GM10248 (cell line): ENCODE data around the gene FBXW7.

Source experiments
- CTCF ChIA-PET: fragments of 300-600 bp; sonication (Branson Sonifier 250); formaldehyde crosslinking; extraction: SDS; loops from one replicate; lab custom pipeline; 2021; ENCODE audit warnings: antibody characterized with exemption; lab: Yijun Ruan, JAX
- POLR2A ChIA-PET: fragments of 350-650 bp; sonication (Branson Sonifier 250); formaldehyde crosslinking; extraction: SDS; loops from one replicate; lab custom pipeline; 2020; ENCODE audit warnings: antibody characterized with exemption; lab: Yijun Ruan, JAX
- DNase-seq: peaks from one replicate; pipeline ENCODE4 v3.0.0; 2012; ENCODE audit errors: extremely low spot score
- TF ChIP-seq, protein P1 (sequence below): IDR thresholded peaks from 2 replicates; pipeline ENCODE4 v1.5.1; 2012; ENCODE audit warnings: mild to moderate bottlenecking, low read depth; ENCODE audit errors: extremely low read depth, missing control alignments, control extremely low read depth

FBXW7 gene

DNA sequence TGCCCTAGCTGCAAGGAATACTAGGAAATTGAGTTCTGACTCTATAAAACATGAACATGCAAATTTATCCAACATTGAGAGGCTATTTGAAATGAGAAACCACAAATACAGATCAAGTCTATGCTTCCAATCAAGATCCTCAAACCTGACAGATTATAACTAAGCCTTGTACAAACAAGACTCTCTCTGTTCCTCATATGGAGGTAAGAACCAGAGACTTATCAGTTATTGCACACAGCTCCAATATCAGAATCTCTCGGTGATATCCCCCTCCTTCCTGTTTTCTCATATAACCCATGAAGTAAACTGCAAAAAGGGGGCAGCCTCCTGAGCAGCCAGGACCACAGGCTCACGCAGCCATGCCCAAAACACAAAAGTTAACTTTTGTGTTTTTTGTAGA lies 36.5 kb downstream of the FBXW7 start:
- ChIA-PET CTCF (interaction anchor here (0.9 to 12.4 kb wide), 20 partner anchors 10 to 265 kb away, joined by 3 to 151 read pairs (median 4); no protein-coding TSS in a partner anchor), POLR2A (interaction anchor here (0.6 kb wide), 1 partner anchor 131 kb away, joined by 5 read pairs; no protein-coding TSS in a partner anchor)
- no peak for DNase-seq
- TF ChIP-seq, protein P1, sequence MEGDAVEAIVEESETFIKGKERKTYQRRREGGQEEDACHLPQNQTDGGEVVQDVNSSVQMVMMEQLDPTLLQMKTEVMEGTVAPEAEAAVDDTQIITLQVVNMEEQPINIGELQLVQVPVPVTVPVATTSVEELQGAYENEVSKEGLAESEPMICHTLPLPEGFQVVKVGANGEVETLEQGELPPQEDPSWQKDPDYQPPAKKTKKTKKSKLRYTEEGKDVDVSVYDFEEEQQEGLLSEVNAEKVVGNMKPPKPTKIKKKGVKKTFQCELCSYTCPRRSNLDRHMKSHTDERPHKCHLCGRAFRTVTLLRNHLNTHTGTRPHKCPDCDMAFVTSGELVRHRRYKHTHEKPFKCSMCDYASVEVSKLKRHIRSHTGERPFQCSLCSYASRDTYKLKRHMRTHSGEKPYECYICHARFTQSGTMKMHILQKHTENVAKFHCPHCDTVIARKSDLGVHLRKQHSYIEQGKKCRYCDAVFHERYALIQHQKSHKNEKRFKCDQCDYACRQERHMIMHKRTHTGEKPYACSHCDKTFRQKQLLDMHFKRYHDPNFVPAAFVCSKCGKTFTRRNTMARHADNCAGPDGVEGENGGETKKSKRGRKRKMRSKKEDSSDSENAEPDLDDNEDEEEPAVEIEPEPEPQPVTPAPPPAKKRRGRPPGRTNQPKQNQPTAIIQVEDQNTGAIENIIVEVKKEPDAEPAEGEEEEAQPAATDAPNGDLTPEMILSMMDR = no peak

DNA sequence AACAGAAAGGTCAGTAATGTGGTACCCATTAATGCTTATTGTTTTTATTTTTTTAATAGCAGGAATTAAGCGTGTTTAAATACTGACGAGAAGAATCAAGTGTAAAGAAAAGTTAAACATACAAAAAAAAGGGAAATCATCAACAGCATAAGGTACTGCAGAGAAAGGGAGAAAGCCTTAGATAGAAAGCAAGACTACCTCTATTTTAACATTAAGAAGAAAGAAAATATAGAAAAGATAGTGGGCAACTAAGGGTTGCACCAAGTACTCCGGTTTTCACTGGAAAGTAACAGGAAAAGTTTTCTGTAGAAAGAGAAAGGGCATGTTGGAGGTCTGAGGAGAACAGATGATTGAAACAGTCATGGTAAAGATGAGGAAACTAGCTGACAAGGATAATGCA lies 41.9 kb downstream of the FBXW7 start:
- POLR2A ChIA-PET = no interaction called here
- no peak for DNase-seq
- CTCF ChIA-PET = no interaction called here
- TF ChIP-seq, protein P1 = no peak

DNA sequence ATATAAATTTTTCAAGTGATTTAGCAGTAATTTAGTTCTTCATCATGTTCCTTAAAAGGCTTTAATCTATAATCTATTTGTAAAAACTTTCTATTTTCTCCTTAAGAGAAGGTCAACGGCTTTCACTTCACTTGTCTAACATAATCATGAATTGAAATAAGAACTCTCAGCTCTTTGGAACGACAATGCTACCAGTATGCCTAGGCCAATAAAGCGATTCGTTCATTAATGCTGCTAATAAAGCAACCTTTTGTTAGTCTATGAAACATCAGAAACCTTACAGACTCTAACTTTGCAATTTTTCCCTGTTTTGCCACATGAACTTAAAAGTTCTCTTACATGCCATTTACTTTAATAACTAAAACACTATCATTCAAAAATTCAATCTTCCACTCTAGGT lies 47.6 kb downstream of the FBXW7 start:
- CTCF ChIA-PET = interaction anchor here (1.9 kb wide), 1 partner anchor 12 kb away, joined by 9 read pairs; no protein-coding TSS in a partner anchor
- TF ChIP-seq, protein P1 = no peak
- POLR2A ChIA-PET = no interaction called here
- no peak for DNase-seq

DNA sequence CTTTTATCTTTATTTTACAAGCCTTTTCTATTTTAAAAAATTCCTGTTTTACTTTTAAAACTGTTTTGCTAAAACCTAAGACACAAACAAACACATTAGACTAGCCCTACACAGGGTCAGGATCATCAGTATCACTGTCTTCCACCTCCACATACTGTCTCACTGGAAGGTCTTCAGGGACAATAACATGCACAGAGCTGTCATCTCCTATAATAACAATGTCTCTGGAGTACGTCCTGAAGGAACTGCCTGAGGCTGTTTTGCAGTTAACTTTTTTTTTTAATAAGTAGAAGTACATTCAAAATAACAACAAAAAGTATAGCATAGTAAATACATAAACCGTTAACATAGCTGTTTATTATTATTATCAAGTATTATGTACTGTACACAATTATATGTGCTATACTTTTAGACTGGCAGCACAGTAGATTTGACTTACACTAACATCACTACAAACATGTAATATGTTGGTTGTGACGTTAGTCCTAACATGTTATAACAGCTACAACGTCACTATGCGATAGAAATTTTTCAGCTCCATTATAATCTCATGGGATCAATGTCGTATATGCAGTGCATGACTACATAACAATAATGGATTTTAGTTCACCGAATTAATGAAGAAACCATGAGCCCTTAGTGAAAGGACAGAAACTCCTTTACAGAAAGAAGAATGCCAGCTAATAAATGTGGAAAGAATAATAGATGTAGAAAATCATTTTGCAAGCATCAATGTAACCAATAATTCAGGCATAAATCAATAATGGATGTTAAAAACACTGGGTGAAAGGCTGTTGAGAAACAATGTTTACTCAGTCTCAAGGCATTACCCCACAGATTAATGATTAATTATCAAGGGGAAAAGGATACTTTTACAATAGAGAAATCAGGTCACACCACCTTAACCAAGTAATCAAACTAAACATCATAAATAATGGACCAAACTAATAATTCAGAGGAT lies 49.2 kb downstream of the FBXW7 start:
- TF ChIP-seq, protein P1 = no peak
- ChIA-PET CTCF (interaction anchor here (0.9 to 1.9 kb wide), 9 partner anchors 10 to 249 kb away, joined by 3 to 15 read pairs (median 3); no protein-coding TSS in a partner anchor), POLR2A (interaction anchor here (1.2 kb wide), 1 partner anchor 28 kb away, joined by 3 read pairs; no protein-coding TSS in a partner anchor)
- DNase-seq = no peak

DNA sequence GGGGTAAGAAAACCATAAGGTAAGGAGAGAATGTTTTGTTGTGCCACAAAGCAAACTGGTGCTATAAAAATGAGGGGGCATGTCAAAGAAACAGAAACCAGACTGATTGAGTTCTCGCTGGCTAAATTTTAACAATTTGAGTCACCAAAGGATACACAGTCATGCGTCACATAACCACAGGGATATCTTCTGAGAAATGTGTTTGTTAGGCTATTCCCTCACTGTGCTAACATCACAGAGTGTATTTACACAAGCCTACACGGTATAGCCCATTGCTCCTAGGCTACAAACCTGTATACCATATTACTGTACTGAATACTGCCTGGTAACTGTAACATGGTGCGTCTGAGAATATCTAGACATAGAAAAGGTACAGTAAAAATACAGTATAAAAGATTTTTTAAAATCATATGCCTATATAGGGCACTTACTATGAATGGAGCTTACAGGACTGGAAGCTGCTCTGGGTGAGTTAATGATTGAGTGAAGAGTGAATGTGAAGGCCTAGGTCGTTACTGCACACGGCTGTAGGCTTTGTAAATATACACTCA lies 50.1 kb downstream of the FBXW7 start:
- CTCF ChIA-PET = interaction anchor here (0.9 to 1.9 kb wide), 8 partner anchors 11 to 250 kb away, joined by 3 to 15 read pairs (median 4); no protein-coding TSS in a partner anchor
- POLR2A ChIA-PET = interaction anchor here (1.2 kb wide), 1 partner anchor 27 kb away, joined by 3 read pairs; no protein-coding TSS in a partner anchor
- TF ChIP-seq, protein P1 = no peak
- peak; percentile 37 for DNase-seq

DNA sequence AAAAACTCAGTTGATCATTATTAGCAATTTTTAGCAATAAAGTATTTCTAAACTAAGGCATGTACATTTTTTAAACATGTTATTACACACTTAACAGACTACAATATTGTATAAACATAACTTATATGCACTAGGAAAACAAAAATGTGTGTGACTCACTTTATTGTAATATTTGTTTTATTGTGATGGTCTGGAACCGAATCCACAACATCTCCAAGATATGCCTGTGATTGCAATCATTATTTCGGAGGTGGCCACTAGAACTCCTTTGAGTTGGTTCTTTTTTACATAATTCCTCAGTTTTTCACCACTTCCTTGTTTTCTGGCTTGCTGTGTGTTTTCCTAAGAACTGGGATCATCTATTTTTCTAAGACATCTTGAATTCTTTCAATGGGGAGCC lies 53.7 kb downstream of the FBXW7 start:
- POLR2A ChIA-PET = no interaction called here
- DNase-seq = no peak
- TF ChIP-seq, protein P1 = no peak
- CTCF ChIA-PET = no interaction called here
